Activated CD4-positive, CD25-positive, alpha-beta regulatory T cell treated with anti-CD3 and anti-CD28 coated beads, Interleukin-2, amount 50 U/mL, for 72 hours (primary cell): ENCODE measurements around the gene C1orf232.

ENCODE experiments used
- DNase-seq: peaks from one replicate; pipeline ENCODE4 v3.0.0; 2021

C1orf232 gene

GRCh38 chr1:26155370-26156284, 13.1 kb downstream of the C1orf232 start:
- DNase-seq = no peak

GRCh38 chr1:26154750-26155149, 14.0 kb downstream of the C1orf232 start:
- DNase-seq = no peak

GRCh38 chr1:26153966-26154532, 14.7 kb downstream of the C1orf232 start:
- no peak for DNase-seq

- DNase-seq = no peak
Observed at GRCh38 chr1:26148887-26149286, 19.9 kb downstream of the C1orf232 start.

- no peak for DNase-seq
Observed at GRCh38 chr1:26145960-26146294, 22.8 kb downstream of the C1orf232 start.

- peak; percentile 70 for DNase-seq
Observed at GRCh38 chr1:26145041-26145959, 23.5 kb downstream of the C1orf232 start.

GRCh38 chr1:26142159-26142558, 26.6 kb downstream of the C1orf232 start:
- no peak for DNase-seq

- DNase-seq = no peak
Observed at GRCh38 chr1:26138974-26139558, 29.7 kb downstream of the C1orf232 start.

- DNase-seq = no peak
Observed at GRCh38 chr1:26134466-26134865, 34.3 kb downstream of the C1orf232 start.

- no peak for DNase-seq
Observed at GRCh38 chr1:26132834-26133167, 36.0 kb downstream of the C1orf232 start.

GRCh38 chr1:26132128-26132833, 36.5 kb downstream of the C1orf232 start:
- no peak for DNase-seq

GRCh38 chr1:26130695-26131094, 38.1 kb downstream of the C1orf232 start:
- DNase-seq = no peak

GRCh38 chr1:26129778-26130177, 39.0 kb downstream of the C1orf232 start:
- DNase-seq = no peak

GRCh38 chr1:26127235-26128163, 41.3 kb downstream of the C1orf232 start:
- no peak for DNase-seq

GRCh38 chr1:26126321-26127084, 42.3 kb downstream of the C1orf232 start:
- no peak for DNase-seq

GRCh38 chr1:26125946-26126320, 42.8 kb downstream of the C1orf232 start:
- DNase-seq = no peak

- no peak for DNase-seq
Observed at GRCh38 chr1:26125382-26125781, 43.4 kb downstream of the C1orf232 start.

- no peak for DNase-seq
Observed at GRCh38 chr1:26124418-26125331, 44.1 kb downstream of the C1orf232 start.
